Thymus (tissue), 14 donors: Measurements from ENCODE around the gene RPL4. TPM values are rescaled to one million over a fixed set of nuclear protein-coding genes. Genes with fewer than 3 reads are reported as not detected.
A peak's percentile ranks its signal among the peaks of the same experiment; 100 is the strongest.

ENCODE experiments used
- DNase-seq, 9 donors: peaks; one replicate each; pipeline ENCODE4 v3.0.0-alpha.2; 2013; ENCODE audit warnings: low spot score in 9 of 9, low read depth in 6 of 9, missing footprints in 1 of 9
- H3K27ac ChIP-seq, 2 donors: one replicate each; pipeline ENCODE4 v1.5.1; 2013; ENCODE audit warnings: control low read depth in 1 of 2, low read depth in 1 of 2, low read length in 1 of 2, mild to moderate bottlenecking in 1 of 2, moderate library complexity in 1 of 2
- H3K27me3 ChIP-seq, 2 donors: one replicate each; pipeline ENCODE4 v1.5.1; 2013; ENCODE audit warnings: low read length in 1 of 2; ENCODE audit not compliant: control insufficient read depth in 2 of 2, insufficient read depth in 1 of 2
- H3K36me3 ChIP-seq, 2 donors: one replicate each; pipeline ENCODE4 v1.5.1; 2013; ENCODE audit warnings: low read length in 1 of 2, mild to moderate bottlenecking in 1 of 2, moderate library complexity in 1 of 2; ENCODE audit not compliant: control insufficient read depth in 2 of 2, insufficient read depth in 2 of 2
- H3K4me1 ChIP-seq, 2 donors: one replicate each; pipeline ENCODE4 v1.5.1; 2013; ENCODE audit warnings: low read length in 2 of 2; ENCODE audit not compliant: control insufficient read depth in 2 of 2, insufficient read depth in 2 of 2
- H3K4me3 ChIP-seq, 2 donors: one replicate each; pipeline ENCODE4 v1.5.1; 2013; ENCODE audit warnings: low read length in 2 of 2, control low read depth in 1 of 2, mild to moderate bottlenecking in 1 of 2
- H3K9me3 ChIP-seq, 2 donors: one replicate each; pipeline ENCODE4 v1.5.1; 2013; ENCODE audit warnings: low read length in 1 of 2, mild to moderate bottlenecking in 1 of 2; ENCODE audit not compliant: control insufficient read depth in 2 of 2, insufficient read depth in 1 of 2
- WGBS: extraction: QIAGEN DNeasy Blood & Tissue Kit; methylation state at CpG from one replicate; pipeline ENCODE4 v1.1.7; 2013; 5-methylcytosine and 5-hydroxymethylcytosine counted together
- long read RNA-seq, 10 donors: transcript quantifications; one replicate each; lab custom pipeline, GENCODE V29; 2026
- polyA plus RNA-seq: library from polyadenylated mRNA; stranded (reverse); fragments of 200-250 nt; gene quantifications from one replicate; pipeline ENCODE4 v1.2.3, GENCODE V29; 2013
- total RNA-seq: library from RNA; stranded (reverse); fragments of 120-200 nt; gene quantifications from one replicate; pipeline ENCODE4 v1.2.4, GENCODE V29; 2013
- donor health status: healthy.

RPL4 gene
- 5,160 TPM for total RNA-seq
- 2,770 TPM for polyA plus RNA-seq
- long read RNA-seq, donor 1, transcript RPL4-201 (10 exons, 2,769 nt): major isoform, 112 of 150 reads
- long read RNA-seq, donor 1, partial matches to known transcripts: 34 of 150 reads
- long read RNA-seq, donor 1, other reads (novel, unspliced or antisense): 0 of 150 reads
- long read RNA-seq, donor 2: 0 reads
- long read RNA-seq, donor 3, transcript RPL4-201 (10 exons, 2,769 nt): major isoform, 1,373 of 2,547 reads
- long read RNA-seq, donor 3, transcript RPL4-212 (5 exons, 817 nt): minor isoform, 27 of 2,547 reads
- long read RNA-seq, donor 3, transcript RPL4-213 (4 exons, 819 nt): minor isoform, 35 of 2,547 reads
- long read RNA-seq, donor 3, transcript RPL4-210 (6 exons, 1,099 nt): minor isoform, 30 of 2,547 reads
- long read RNA-seq, donor 3, partial matches to known transcripts: 927 of 2,547 reads
- long read RNA-seq, donor 3, other reads (novel, unspliced or antisense): 134 of 2,547 reads
- long read RNA-seq, donor 4, transcript RPL4-201 (10 exons, 2,769 nt): major isoform, 443 of 853 reads
- long read RNA-seq, donor 4, transcript RPL4-213 (4 exons, 819 nt): minor isoform, 10 of 853 reads
- long read RNA-seq, donor 4, transcript RPL4-210 (6 exons, 1,099 nt): minor isoform, 8 of 853 reads
- long read RNA-seq, donor 4, transcript RPL4-212 (5 exons, 817 nt): minor isoform, 5 of 853 reads
- long read RNA-seq, donor 4, partial matches to known transcripts: 350 of 853 reads
- long read RNA-seq, donor 4, other reads (novel, unspliced or antisense): 32 of 853 reads
- long read RNA-seq, donor 5, transcript RPL4-212 (5 exons, 817 nt): minor isoform, 36 of 3,327 reads
- long read RNA-seq, donor 5, transcript RPL4-211 (2 exons, 593 nt): minor isoform, 30 of 3,327 reads
- long read RNA-seq, donor 5, transcript RPL4-213 (4 exons, 819 nt): minor isoform, 35 of 3,327 reads
- long read RNA-seq, donor 5, transcript RPL4-201 (10 exons, 2,769 nt): major isoform, 1,646 of 3,327 reads
- long read RNA-seq, donor 5, partial matches to known transcripts: 1,360 of 3,327 reads
- long read RNA-seq, donor 5, other reads (novel, unspliced or antisense): 187 of 3,327 reads
- long read RNA-seq, donor 6, transcript RPL4-201 (10 exons, 2,769 nt): major isoform, 681 of 985 reads
- long read RNA-seq, donor 6, transcript RPL4-210 (6 exons, 1,099 nt): minor isoform, 12 of 985 reads
- long read RNA-seq, donor 6, transcript RPL4-213 (4 exons, 819 nt): minor isoform, 8 of 985 reads
- long read RNA-seq, donor 6, transcript RPL4-212 (5 exons, 817 nt): minor isoform, 12 of 985 reads
- long read RNA-seq, donor 6, partial matches to known transcripts: 221 of 985 reads
- long read RNA-seq, donor 6, other reads (novel, unspliced or antisense): 46 of 985 reads
- long read RNA-seq, donor 7, transcript RPL4-213 (4 exons, 819 nt): minor isoform, 15 of 1,524 reads
- long read RNA-seq, donor 7, transcript RPL4-211 (2 exons, 593 nt): minor isoform, 13 of 1,524 reads
- long read RNA-seq, donor 7, transcript RPL4-210 (6 exons, 1,099 nt): minor isoform, 13 of 1,524 reads
- long read RNA-seq, donor 7, transcript RPL4-201 (10 exons, 2,769 nt): major isoform, 900 of 1,524 reads
- long read RNA-seq, donor 7, partial matches to known transcripts: 470 of 1,524 reads
- long read RNA-seq, donor 7, other reads (novel, unspliced or antisense): 98 of 1,524 reads
- long read RNA-seq, donor 8, transcript RPL4-213 (4 exons, 819 nt): minor isoform, 12 of 649 reads
- long read RNA-seq, donor 8, transcript RPL4-201 (10 exons, 2,769 nt): major isoform, 391 of 649 reads
- long read RNA-seq, donor 8, transcript RPL4-212 (5 exons, 817 nt): minor isoform, 5 of 649 reads
- long read RNA-seq, donor 8, partial matches to known transcripts: 212 of 649 reads
- long read RNA-seq, donor 8, other reads (novel, unspliced or antisense): 23 of 649 reads
- long read RNA-seq, donor 9, transcript RPL4-210 (6 exons, 1,099 nt): minor isoform, 18 of 993 reads
- long read RNA-seq, donor 9, transcript RPL4-201 (10 exons, 2,769 nt): major isoform, 606 of 993 reads
- long read RNA-seq, donor 9, transcript RPL4-213 (4 exons, 819 nt): minor isoform, 13 of 993 reads
- long read RNA-seq, donor 9, transcript RPL4-211 (2 exons, 593 nt): minor isoform, 10 of 993 reads
- long read RNA-seq, donor 9, partial matches to known transcripts: 321 of 993 reads
- long read RNA-seq, donor 9, other reads (novel, unspliced or antisense): 16 of 993 reads
- long read RNA-seq, donor 10, transcript RPL4-210 (6 exons, 1,099 nt): minor isoform, 20 of 1,068 reads
- long read RNA-seq, donor 10, transcript RPL4-211 (2 exons, 593 nt): minor isoform, 5 of 1,068 reads
- long read RNA-seq, donor 10, transcript RPL4-213 (4 exons, 819 nt): minor isoform, 17 of 1,068 reads
- long read RNA-seq, donor 10, transcript RPL4-201 (10 exons, 2,769 nt): major isoform, 590 of 1,068 reads
- long read RNA-seq, donor 10, partial matches to known transcripts: 399 of 1,068 reads
- long read RNA-seq, donor 10, other reads (novel, unspliced or antisense): 32 of 1,068 reads

DNA sequence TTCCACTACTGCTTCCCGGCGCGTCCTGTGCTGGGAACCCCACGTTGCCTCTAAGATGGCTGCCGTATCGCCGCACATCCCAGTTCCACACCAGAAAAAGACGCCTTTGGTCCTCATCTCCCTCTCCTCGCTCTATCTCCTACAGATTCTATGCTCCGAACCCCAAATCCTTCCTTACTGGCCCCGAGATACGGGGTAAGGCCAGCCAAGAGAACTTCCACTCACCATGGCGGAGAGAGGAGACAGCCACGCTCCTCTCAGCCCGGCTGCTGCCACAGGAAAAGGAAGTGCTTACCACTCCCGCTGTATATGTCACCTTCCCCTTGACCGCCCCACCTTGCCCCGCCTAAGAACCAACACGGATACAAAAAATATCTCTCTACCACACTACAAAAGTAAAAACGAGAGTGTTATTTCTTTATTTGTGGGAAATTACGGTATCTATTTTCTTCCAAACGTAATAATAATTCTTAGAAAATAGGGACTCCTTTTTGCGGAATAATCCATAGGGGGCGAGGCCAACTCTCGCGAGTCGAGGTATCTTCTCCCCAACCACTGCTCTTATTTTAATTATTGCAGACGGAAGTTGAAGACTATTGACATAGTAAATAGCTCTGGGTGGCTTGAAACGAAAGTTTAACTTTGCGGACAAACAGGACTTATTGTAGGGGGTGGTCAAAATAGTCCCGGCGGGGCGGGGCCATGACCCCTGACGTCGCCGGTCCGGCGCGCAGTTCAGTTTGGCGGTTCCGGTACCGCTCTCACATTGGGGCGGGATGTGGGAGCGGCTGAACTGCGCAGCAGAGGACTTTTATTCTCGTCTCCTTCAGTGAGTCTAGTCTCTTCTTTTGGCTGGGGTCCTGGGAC, at the start of gene RPL4, which contains the start of gene ZWILCH:
Gene RPL4, minus strand, starts transcription at position 293 of the 867 bp plus-strand sequence. Its CDS starts 65 bp downstream, at position 228.
Gene ZWILCH, plus strand, starts transcription at position 764 of the 867 bp plus-strand sequence. Its CDS starts 13 bp downstream, at position 777.
- WGBS: under 1% methylated on average over 46 of the region's 46 CpGs
- H3K36me3 ChIP-seq: peaks cover 12 to 37% of the 10 kb centered on the region in 2 donors
- H3K9me3 ChIP-seq: no peaks in the 10 kb centered on the region
- peak within 1 kb of the TSS; percentile 86 to 89 for H3K27ac ChIP-seq
- peak; percentile 62 to 91 (median 71) for DNase-seq
- H3K4me1 ChIP-seq: peaks cover 15 to 17% of the 10 kb centered on the region in 2 donors
- peak within 1 kb of the TSS; percentile 77 to 88 for H3K4me3 ChIP-seq
- H3K27me3 ChIP-seq: no peaks in the 10 kb centered on the region

- Histone ChIP-seq H3K27me3 (no peaks in the 10 kb centered on the region), H3K27ac (no peak overlapping the region), H3K9me3 (no peaks in the 10 kb centered on the region), H3K36me3 (peaks cover 2 to 8% of the 10 kb centered on the region in 2 donors), H3K4me1 (no peaks in the 10 kb centered on the region), H3K4me3 (no peak overlapping the region)
- no peak for DNase-seq
- 98% methylated on average over 1 of the region's 1 CpG for WGBS
Measured at GRCh38 chr15:66545255-66545654, 40.6 kb upstream of the RPL4 start.

GRCh38 chr15:66542896-66543295, 38.2 kb upstream of the RPL4 start:
- H3K9me3 ChIP-seq: no peaks in the 10 kb centered on the region
- no peaks in the 10 kb centered on the region for H3K4me1 ChIP-seq
- no peak overlapping the region for H3K4me3 ChIP-seq

GRCh38 chr15:66535056-66535455, 30.4 kb upstream of the RPL4 start:
- Histone ChIP-seq H3K27me3 (no peaks in the 10 kb centered on the region), H3K27ac (no peak overlapping the region), H3K4me1 (no peaks in the 10 kb centered on the region), H3K4me3 (no peak overlapping the region), H3K36me3 (peaks cover 20 to 34% of the 10 kb centered on the region in 2 donors), H3K9me3 (no peaks in the 10 kb centered on the region)
- no peak for DNase-seq
- 91% methylated on average over 9 of the region's 9 CpGs for WGBS

More at GRCh38 chr15:66542896-66543295, 38.2 kb upstream of the RPL4 start:
- 98% methylated on average over 4 of the region's 4 CpGs for WGBS
- peaks cover 13 to 16% of the 10 kb centered on the region in 2 donors for H3K36me3 ChIP-seq
- no peak for DNase-seq
- H3K27ac ChIP-seq: no peak overlapping the region
- no peaks in the 10 kb centered on the region for H3K27me3 ChIP-seq

GRCh38 chr15:66524838-66525237, 20.2 kb upstream of the RPL4 start:
- peaks cover 14 to 49% of the 10 kb centered on the region in 2 donors for H3K36me3 ChIP-seq
- DNase-seq: no peak
- H3K27ac ChIP-seq: no peak overlapping the region
- no peaks in the 10 kb centered on the region for H3K9me3 ChIP-seq
- no peaks in the 10 kb centered on the region for H3K4me1 ChIP-seq
- 96% methylated on average over 4 of the region's 4 CpGs for WGBS
- no peak overlapping the region for H3K4me3 ChIP-seq
- H3K27me3 ChIP-seq: no peaks in the 10 kb centered on the region

- no peaks in the 10 kb centered on the region for H3K9me3 ChIP-seq
- no peaks in the 10 kb centered on the region for H3K27me3 ChIP-seq
- no peak overlapping the region for H3K4me3 ChIP-seq
- no peak overlapping the region for H3K27ac ChIP-seq
- no peak for DNase-seq
- peaks cover 16 to 46% of the 10 kb centered on the region in 2 donors for H3K36me3 ChIP-seq
- H3K4me1 ChIP-seq: no peaks in the 10 kb centered on the region
- 98% methylated on average over 3 of the region's 3 CpGs for WGBS
Measured at GRCh38 chr15:66523926-66524325, 19.3 kb upstream of the RPL4 start.
